Body of pancreas (tissue), 4 donors: ENCODE results near the gene PARM1. TPM values are rescaled to one million over a fixed set of nuclear protein-coding genes. Genes with fewer than 3 reads are reported as not detected.

Experiments used
- ATAC-seq: fragments of 150-250 bp; one replicate; pipeline ENCODE4 v1.9.1; 2016
- DNase-seq, 4 donors: peaks; one replicate each; pipeline ENCODE4 v3.0.0-alpha.2; 2019
- H3K27ac ChIP-seq, 4 donors: fragments of 200-600 bp; sonication (generic); 1 replicate in 3 of 4; 2 replicates in 1 of 4; pipeline versions ENCODE4 v1.5.1 to v1.6.1; 2016 to 2019; ENCODE audit warnings: mild to moderate bottlenecking in 1 of 4, mixed read lengths in 1 of 4, moderate library complexity in 1 of 4
- H3K27me3 ChIP-seq, 2 donors: fragments of 200-600 bp; sonication (generic); one replicate each; pipeline ENCODE4 v1.6.0; 2016; ENCODE audit warnings: mild to moderate bottlenecking in 1 of 2
- H3K36me3 ChIP-seq, 2 donors: fragments of 200-600 bp; sonication (generic); replicated peaks in 1 of 2; 2 replicates each; pipeline ENCODE4 v1.5.1; 2016; ENCODE audit warnings: low read depth in 2 of 2; ENCODE audit not compliant: insufficient read depth in 1 of 2
- H3K4me1 ChIP-seq: fragments of 200-600 bp; sonication (generic); one replicate; pipeline ENCODE4 v1.6.0; 2016
- H3K4me3 ChIP-seq, 2 donors: fragments of 200-600 bp; sonication (generic); 1 replicate in 1 of 2; 2 replicates in 1 of 2; pipeline ENCODE4 v1.5.1; 2016 to 2019
- H3K9me3 ChIP-seq, 3 donors: fragments of 200-600 bp; sonication (generic); 1 replicate in 2 of 3; 2 replicates in 1 of 3; pipeline ENCODE4 v1.5.1; 2016
- CTCF ChIP-seq, 7 experiments: fragments of 450-650 bp in 4 of 7; fragments of 200-600 bp in 3 of 7; sonication (generic) in 3 of 7; IDR thresholded peaks; one replicate each; pipeline ENCODE4 v1.5.1; 2016 to 2019; ENCODE audit warnings: antibody characterized with exemption in 7 of 7
- POLR2A ChIP-seq, 3 donors: fragments of 450-650 bp; IDR thresholded peaks; one replicate each; pipeline ENCODE4 v1.6.1; 2016; ENCODE audit warnings: antibody characterized with exemption in 3 of 3, mild to moderate bottlenecking in 2 of 3
- WGBS, 2 donors: methylation state at CpG; one replicate each; pipeline ENCODE4 v1.1.5; 2017; 5-methylcytosine and 5-hydroxymethylcytosine counted together
- intact Hi-C: fragments of 100-400 bp; cut with DNase I; formaldehyde crosslinking; loops from one replicate; pipeline ENCODE4 v1.15.1; 2023
- total RNA-seq, 2 donors: library from RNA; depleted of rRNA; stranded (reverse); fragments of >200 nt; gene quantifications; one replicate each; pipeline ENCODE4 v1.1.0, GENCODE V29; 2016

Gene PARM1
- total RNA-seq, 2 donors from 2014 or later, result 21.0 to 28.7 TPM

GRCh38 chr4:75081561-75081960 lies 148.6 kb downstream of the PARM1 start:
- intact Hi-C loops, result no loop called here
- TF ChIP-seq POLR2A (IDR thresholded peaks at IDR 0.05) (no peak), CTCF (IDR thresholded peaks at IDR 0.05) (no peak)
- no peak for ATAC-seq

DNA sequence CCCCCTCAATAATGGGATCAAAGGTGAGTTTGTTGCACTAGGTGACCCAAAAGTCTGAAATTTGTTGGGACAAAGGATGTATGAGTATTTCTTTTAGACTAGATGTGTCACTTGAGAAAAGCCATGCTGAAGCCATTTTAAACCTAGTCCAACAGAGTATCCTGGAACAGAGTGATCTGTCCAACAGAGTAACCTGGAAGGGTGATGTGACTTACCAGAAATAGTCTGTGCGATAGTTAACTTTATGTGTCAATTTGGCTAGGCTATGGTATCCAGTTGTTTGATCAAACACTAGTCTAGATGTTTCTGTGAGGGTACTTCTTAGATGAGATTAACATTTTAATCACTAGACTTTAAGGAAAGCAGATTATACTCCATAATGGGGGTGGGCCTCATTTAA lies 154.5 kb downstream of the PARM1 start:
- no peaks in the 10 kb centered on the region for H3K27me3 ChIP-seq
- no peaks in the 10 kb centered on the region for H3K4me1 ChIP-seq
- no peak overlapping the region for H3K4me3 ChIP-seq
- WGBS, 2 donors, result 93 to 95% methylated on average over 1 of the region's 1 CpG
- ATAC-seq (no peak), DNase-seq (no peak)
- H3K36me3 ChIP-seq, result no peaks in the 10 kb centered on the region
- intact Hi-C loops, result no loop called here
- no peak for TF ChIP-seq POLR2A (IDR thresholded peaks at IDR 0.05)
- TF ChIP-seq CTCF (IDR thresholded peaks at IDR 0.05), result no peak
- H3K9me3 ChIP-seq, result no peaks in the 10 kb centered on the region
- no peak overlapping the region for H3K27ac ChIP-seq

More at GRCh38 chr4:75081561-75081960, 148.6 kb downstream of the PARM1 start:
- no peak for DNase-seq
- H3K4me1 ChIP-seq, result no peaks in the 10 kb centered on the region
- no peak overlapping the region for H3K27ac ChIP-seq
- H3K27me3 ChIP-seq, result no peaks in the 10 kb centered on the region
- 96 to 100% methylated on average over 1 of the region's 1 CpG for WGBS, 2 donors
- H3K4me3 ChIP-seq, result no peak overlapping the region
- H3K36me3 ChIP-seq, result no peaks in the 10 kb centered on the region
- H3K9me3 ChIP-seq, result no peaks in the 10 kb centered on the region

DNA sequence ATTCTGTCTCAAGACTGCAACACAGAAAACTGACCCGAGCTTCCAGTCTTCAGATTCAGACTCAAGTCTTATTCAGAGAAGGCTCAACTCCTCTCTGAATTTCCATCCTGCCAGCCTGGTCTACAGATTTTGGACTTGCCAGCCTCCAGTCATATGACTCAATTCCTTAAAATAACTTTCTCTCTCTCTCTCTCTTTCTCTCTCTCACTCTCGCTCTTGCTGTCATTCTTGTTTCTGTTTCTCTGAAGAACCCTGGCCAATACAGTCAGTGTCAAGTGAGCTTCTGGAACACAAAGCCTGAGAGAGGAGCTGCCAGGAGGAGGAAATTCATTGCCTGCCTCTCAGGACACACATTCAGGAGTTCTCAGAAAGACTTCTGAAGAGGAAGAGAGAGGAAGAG lies 154.9 kb downstream of the PARM1 start:
- intact Hi-C loops, result no loop called here
- Histone ChIP-seq H3K9me3 (no peaks in the 10 kb centered on the region), H3K27me3 (no peaks in the 10 kb centered on the region), H3K27ac (no peak overlapping the region), H3K36me3 (no peaks in the 10 kb centered on the region), H3K4me3 (no peak overlapping the region), H3K4me1 (no peaks in the 10 kb centered on the region)
- DNase-seq (no peak), ATAC-seq (no peak)
- no peak for TF ChIP-seq POLR2A (IDR thresholded peaks at IDR 0.05)
- TF ChIP-seq CTCF (IDR thresholded peaks at IDR 0.05), result no peak
- 85 to 90% methylated on average over 2 of the region's 2 CpGs for WGBS, 2 donors

DNA sequence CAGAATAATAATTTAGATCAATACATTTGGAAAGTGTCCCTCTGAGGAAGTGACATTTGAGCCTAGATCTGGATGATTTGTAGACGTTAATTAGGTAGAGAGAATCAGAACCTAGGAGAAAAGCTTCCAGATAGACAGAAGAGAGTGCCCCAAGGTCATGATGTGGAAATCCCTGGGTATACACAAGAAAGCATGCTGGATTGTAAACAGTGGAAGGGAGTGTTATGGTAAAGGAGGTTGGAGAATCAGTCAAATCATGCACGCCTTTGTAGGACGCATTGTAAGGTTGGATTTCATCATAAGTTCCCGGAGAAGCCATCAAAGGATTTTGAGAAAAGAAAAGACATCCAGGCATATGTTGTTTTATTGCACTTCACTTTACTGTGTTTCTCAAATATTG lies 156.3 kb downstream of the PARM1 start:
- DNase-seq (no peak), ATAC-seq (no peak)
- no peaks in the 10 kb centered on the region for H3K9me3 ChIP-seq
- no peak overlapping the region for H3K27ac ChIP-seq
- intact Hi-C loops, result no loop called here
- 82 to 86% methylated on average over 4 of the region's 4 CpGs for WGBS, 2 donors
- H3K27me3 ChIP-seq, result no peaks in the 10 kb centered on the region
- TF ChIP-seq CTCF (IDR thresholded peaks at IDR 0.05) (no peak), POLR2A (IDR thresholded peaks at IDR 0.05) (no peak)
- no peak overlapping the region for H3K4me3 ChIP-seq
- H3K36me3 ChIP-seq, result no peaks in the 10 kb centered on the region
- no peaks in the 10 kb centered on the region for H3K4me1 ChIP-seq

DNA sequence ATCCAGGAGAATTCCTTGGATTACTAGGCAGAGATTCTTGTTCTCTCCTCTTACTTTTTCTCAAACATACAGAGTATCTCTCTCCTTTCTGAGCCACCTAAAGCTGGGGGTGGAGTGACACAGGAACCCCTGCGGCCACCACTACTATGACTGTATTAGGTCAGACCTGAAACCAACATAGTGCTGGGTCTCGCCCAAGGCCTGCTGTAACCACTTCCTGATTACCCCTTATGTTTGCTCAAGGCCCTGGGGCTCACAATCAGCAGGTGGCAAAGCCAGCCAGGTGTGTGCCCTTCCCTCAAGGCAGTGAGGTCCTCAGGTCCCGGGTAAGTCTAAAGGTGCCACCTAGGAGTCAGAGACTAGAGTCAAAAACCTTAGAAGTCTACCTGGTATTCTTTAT lies 166.4 kb downstream of the PARM1 start:
- peak in 2 of 4 donors; percentile 40 to 44 for DNase-seq
- ATAC-seq, result no peak
- Histone ChIP-seq H3K36me3 (no peaks in the 10 kb centered on the region), H3K4me3 (no peak overlapping the region), H3K27me3 (no peaks in the 10 kb centered on the region), H3K4me1 (no peaks in the 10 kb centered on the region), H3K9me3 (peaks cover 0 to 3% (median 0%) of the 10 kb centered on the region in 3 donors), H3K27ac (no peak overlapping the region)
- TF ChIP-seq CTCF (IDR thresholded peaks at IDR 0.05) (no peak), POLR2A (IDR thresholded peaks at IDR 0.05) (no peak)
- WGBS, 2 donors, result 45 to 56% methylated on average over 2 to 3 of the region's 3 CpGs
- intact Hi-C loops, result no loop called here
